Measurements from ENCODE around the gene RNU1-1. TPM values are rescaled to one million over a fixed set of nuclear protein-coding genes. Genes with fewer than 3 reads are reported as not detected.
"Not testable (repeated sequence)": the region's sequence is repeated elsewhere in the genome, so short reads cannot be mapped to it uniquely, and the experiment has no call there.

The RNU1-1 gene
- total and polyA plus RNA-seq, 4 experiments from 2014 or later = 3,010 to 3,866 TPM; not detected in 2

GRCh38 chr1:16512624-16513411 lies 1.3 kb downstream of the RNU1-1 start:
- H3K36me3 Mint-ChIP-seq; intact Hi-C loops (cut with micrococcal nuclease); H3K27me3 Mint-ChIP-seq; H3K4me1 Mint-ChIP-seq; H3K4me3 ChIP-seq (ENCODE audit: low read length in 2 of 2); H3K4me3 Mint-ChIP-seq; H3K9me3 ChIP-seq (ENCODE audit: control insufficient read depth in 1 of 2, low read length in 2 of 2); H3K9me3 Mint-ChIP-seq; H3K4me1 ChIP-seq (ENCODE audit: insufficient read depth, low read length); H3K27ac ChIP-seq (ENCODE audit: low read depth, low read length); CTCF ChIA-PET (ENCODE audit: partially characterized antibody); H3K27me3 ChIP-seq (ENCODE audit: insufficient read depth, low read length); H3K27ac Mint-ChIP-seq; H3K36me3 ChIP-seq (ENCODE audit: insufficient read depth, low read length): not testable (repeated sequence)
- DNase-seq = peak in 2 of 5 donors; percentile 21 to 40
- POLR2A ChIA-PET (ENCODE audit: partially characterized antibody) = interaction anchor here (0.9 to 2.1 kb wide), 3 partner anchors 131 to 161 kb away, joined by 3 to 6 read pairs (median 3); partner anchors contain the start of gene FBXO42

- intact Hi-C loops (cut with micrococcal nuclease); H3K4me3 Mint-ChIP-seq: not testable (repeated sequence)
Measured at GRCh38 chr1:16511926-16512325, 2.2 kb downstream of the RNU1-1 start.

GRCh38 chr1:16508861-16509445 lies 5.1 kb downstream of the RNU1-1 start:
- intact Hi-C loops (cut with micrococcal nuclease); H3K9me3 ChIP-seq (ENCODE audit: control insufficient read depth in 1 of 2, low read length in 2 of 2); H3K36me3 ChIP-seq (ENCODE audit: insufficient read depth, low read length); POLR2A ChIA-PET (ENCODE audit: partially characterized antibody); H3K36me3 Mint-ChIP-seq; H3K4me3 Mint-ChIP-seq; H3K27ac ChIP-seq (ENCODE audit: low read depth, low read length); H3K27me3 Mint-ChIP-seq; H3K4me1 Mint-ChIP-seq; H3K27me3 ChIP-seq (ENCODE audit: insufficient read depth, low read length); H3K4me1 ChIP-seq (ENCODE audit: insufficient read depth, low read length); H3K4me3 ChIP-seq (ENCODE audit: low read length in 2 of 2); H3K27ac Mint-ChIP-seq; DNase-seq; CTCF ChIA-PET (ENCODE audit: partially characterized antibody); H3K9me3 Mint-ChIP-seq: not testable (repeated sequence)

More at GRCh38 chr1:16511926-16512325, 2.2 kb downstream of the RNU1-1 start:
- H3K36me3 ChIP-seq (ENCODE audit: insufficient read depth, low read length); H3K27ac ChIP-seq (ENCODE audit: low read depth, low read length); H3K4me1 ChIP-seq (ENCODE audit: insufficient read depth, low read length); H3K4me1 Mint-ChIP-seq; H3K36me3 Mint-ChIP-seq; H3K27me3 Mint-ChIP-seq; POLR2A ChIA-PET (ENCODE audit: partially characterized antibody); CTCF ChIA-PET (ENCODE audit: partially characterized antibody); H3K4me3 ChIP-seq (ENCODE audit: low read length in 2 of 2); H3K9me3 ChIP-seq (ENCODE audit: control insufficient read depth in 1 of 2, low read length in 2 of 2); DNase-seq; H3K27ac Mint-ChIP-seq; H3K27me3 ChIP-seq (ENCODE audit: insufficient read depth, low read length); H3K9me3 Mint-ChIP-seq: not testable (repeated sequence)

- H3K4me1 ChIP-seq (ENCODE audit: insufficient read depth, low read length); H3K27ac ChIP-seq (ENCODE audit: low read depth, low read length); H3K9me3 Mint-ChIP-seq; H3K9me3 ChIP-seq (ENCODE audit: control insufficient read depth in 1 of 2, low read length in 2 of 2); intact Hi-C loops (cut with micrococcal nuclease); H3K27me3 Mint-ChIP-seq; H3K36me3 Mint-ChIP-seq; H3K4me3 Mint-ChIP-seq; POLR2A ChIA-PET (ENCODE audit: partially characterized antibody); H3K4me1 Mint-ChIP-seq; DNase-seq; H3K36me3 ChIP-seq (ENCODE audit: insufficient read depth, low read length); H3K27ac Mint-ChIP-seq; H3K27me3 ChIP-seq (ENCODE audit: insufficient read depth, low read length); H3K4me3 ChIP-seq (ENCODE audit: low read length in 2 of 2): not testable (repeated sequence)
- CTCF ChIA-PET (ENCODE audit: partially characterized antibody) = interaction anchor here (0.6 kb wide), 1 partner anchor 27 kb away, joined by 4 read pairs; no protein-coding TSS in a partner anchor
Measured at GRCh38 chr1:16506364-16507136, 7.5 kb downstream of the RNU1-1 start.

GRCh38 chr1:16505870-16506269 lies 8.2 kb downstream of the RNU1-1 start:
- H3K4me1 Mint-ChIP-seq; H3K36me3 ChIP-seq (ENCODE audit: insufficient read depth, low read length); H3K27me3 Mint-ChIP-seq; DNase-seq; H3K4me3 Mint-ChIP-seq; H3K9me3 Mint-ChIP-seq; H3K9me3 ChIP-seq (ENCODE audit: control insufficient read depth in 1 of 2, low read length in 2 of 2); intact Hi-C loops (cut with micrococcal nuclease); H3K36me3 Mint-ChIP-seq; POLR2A ChIA-PET (ENCODE audit: partially characterized antibody); H3K4me1 ChIP-seq (ENCODE audit: insufficient read depth, low read length); H3K27ac ChIP-seq (ENCODE audit: low read depth, low read length); H3K4me3 ChIP-seq (ENCODE audit: low read length in 2 of 2); H3K27ac Mint-ChIP-seq; H3K27me3 ChIP-seq (ENCODE audit: insufficient read depth, low read length): not testable (repeated sequence)
- CTCF ChIA-PET (ENCODE audit: partially characterized antibody) = interaction anchor here (0.6 kb wide), 1 partner anchor 27 kb away, joined by 4 read pairs; no protein-coding TSS in a partner anchor

GRCh38 chr1:16503494-16503893 lies 10.6 kb downstream of the RNU1-1 start:
- H3K36me3 ChIP-seq (ENCODE audit: insufficient read depth, low read length) = no peaks in the 10 kb centered on the region
- no peak overlapping the region for H3K4me3 ChIP-seq (ENCODE audit: low read length in 2 of 2)
- H3K4me1 Mint-ChIP-seq = peaks cover 0 to 9% (median 3%) of the 10 kb centered on the region in 4 donors
- no peak overlapping the region for H3K27ac Mint-ChIP-seq
- no peaks in the 10 kb centered on the region for H3K9me3 ChIP-seq (ENCODE audit: control insufficient read depth in 1 of 2, low read length in 2 of 2)
- peaks cover 0 to 1% of the 10 kb centered on the region in 2 donors for H3K36me3 Mint-ChIP-seq
- ChIA-PET CTCF (ENCODE audit: partially characterized antibody) (no interaction called here), POLR2A (ENCODE audit: partially characterized antibody) (no interaction called here)
- no peaks in the 10 kb centered on the region for H3K27me3 Mint-ChIP-seq
- no peak overlapping the region for H3K27ac ChIP-seq (ENCODE audit: low read depth, low read length)
- peaks cover under 1% of the 10 kb centered on the region for H3K4me1 ChIP-seq (ENCODE audit: insufficient read depth, low read length)
- H3K4me3 Mint-ChIP-seq = peak overlapping the region in 1 of 8 donors; percentile 43
- DNase-seq = no peak
- peaks cover 0 to 2% (median 0%) of the 10 kb centered on the region in 8 donors for H3K9me3 Mint-ChIP-seq
- no peaks in the 10 kb centered on the region for H3K27me3 ChIP-seq (ENCODE audit: insufficient read depth, low read length)
- intact Hi-C loops (cut with micrococcal nuclease) = no loop called here

- H3K9me3 Mint-ChIP-seq; H3K36me3 ChIP-seq (ENCODE audit: insufficient read depth, low read length); H3K4me3 ChIP-seq (ENCODE audit: low read length in 2 of 2); H3K4me1 ChIP-seq (ENCODE audit: insufficient read depth, low read length); H3K27ac Mint-ChIP-seq; H3K27ac ChIP-seq (ENCODE audit: low read depth, low read length); H3K36me3 Mint-ChIP-seq; CTCF ChIA-PET (ENCODE audit: partially characterized antibody); H3K9me3 ChIP-seq (ENCODE audit: control insufficient read depth in 1 of 2, low read length in 2 of 2); DNase-seq; POLR2A ChIA-PET (ENCODE audit: partially characterized antibody); H3K27me3 ChIP-seq (ENCODE audit: insufficient read depth, low read length); intact Hi-C loops (cut with micrococcal nuclease); H3K27me3 Mint-ChIP-seq: not testable (repeated sequence)
- Mint-ChIP-seq H3K4me3 (peak overlapping the region in 5 of 8 donors; percentile 15 to 94 (median 52)), H3K4me1 (peaks cover 6 to 25% (median 14%) of the 10 kb centered on the region in 4 donors)
Measured at GRCh38 chr1:16501446-16501845, 12.6 kb downstream of the RNU1-1 start.

Measured in CD4-positive, alpha-beta memory T cell (primary cell).